Measurements from ENCODE around the gene DHX8.
"Not testable (repeated sequence)": the region's sequence is repeated elsewhere in the genome, so short reads cannot be mapped to it uniquely, and the experiment has no call there.

Gene DHX8

DNA sequence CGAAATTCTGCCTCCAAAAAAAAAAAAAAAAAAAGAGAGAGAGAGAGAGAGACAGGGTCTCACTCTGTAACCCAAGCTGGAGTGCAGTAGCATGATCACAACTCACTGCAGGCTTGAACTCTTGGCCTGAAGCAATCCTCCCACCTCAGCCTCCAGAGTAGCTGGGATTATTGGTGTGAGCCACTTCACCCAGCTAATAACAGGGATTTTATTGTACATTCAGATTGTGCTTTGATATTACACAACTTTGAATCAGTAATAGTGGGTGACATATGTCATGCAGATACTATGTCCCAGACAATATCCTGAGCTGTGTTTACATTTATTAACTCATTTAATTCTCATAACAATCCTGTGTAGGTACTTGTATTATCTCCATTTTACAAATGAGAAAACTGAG lies 19.7 kb upstream of the DHX8 start:
- H3K9ac ChIP-seq (ENCODE audit: low read length), result no peak overlapping the region
- no peaks in the 10 kb centered on the region for H3K27me3 ChIP-seq (ENCODE audit: control insufficient read depth, insufficient read depth, low read length)
- no peaks in the 10 kb centered on the region for H3K4me1 ChIP-seq (ENCODE audit: control insufficient read depth, insufficient read depth, low read length)
- no peaks in the 10 kb centered on the region for H3K36me3 ChIP-seq (ENCODE audit: control insufficient read depth, insufficient read depth, low read length)
- no peaks in the 10 kb centered on the region for H3K9me3 ChIP-seq (ENCODE audit: control insufficient read depth, low read length)
- H3K4me3 ChIP-seq (ENCODE audit: low read length), result no peak overlapping the region

DNA sequence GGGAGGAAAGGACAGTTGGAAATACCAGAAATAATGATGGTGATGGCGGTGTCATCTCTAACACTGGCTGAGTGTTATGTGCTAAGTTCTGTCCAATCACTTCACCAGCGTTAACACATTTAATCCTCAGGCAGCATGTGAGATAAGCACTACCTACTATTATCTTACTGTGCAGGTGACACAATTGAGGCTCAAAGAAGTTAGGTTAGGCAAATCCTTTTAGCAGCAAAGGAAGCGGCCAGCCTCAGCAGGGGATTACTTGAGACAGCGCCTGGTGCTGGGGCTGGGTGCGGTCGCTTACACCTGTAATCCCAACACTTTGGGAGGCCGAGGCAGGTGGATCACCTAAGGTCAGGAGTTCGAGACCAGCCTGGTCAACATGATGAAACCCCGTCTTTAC lies 18.7 kb upstream of the DHX8 start:
- H3K4me3 ChIP-seq (ENCODE audit: low read length), result no peak overlapping the region

DNA sequence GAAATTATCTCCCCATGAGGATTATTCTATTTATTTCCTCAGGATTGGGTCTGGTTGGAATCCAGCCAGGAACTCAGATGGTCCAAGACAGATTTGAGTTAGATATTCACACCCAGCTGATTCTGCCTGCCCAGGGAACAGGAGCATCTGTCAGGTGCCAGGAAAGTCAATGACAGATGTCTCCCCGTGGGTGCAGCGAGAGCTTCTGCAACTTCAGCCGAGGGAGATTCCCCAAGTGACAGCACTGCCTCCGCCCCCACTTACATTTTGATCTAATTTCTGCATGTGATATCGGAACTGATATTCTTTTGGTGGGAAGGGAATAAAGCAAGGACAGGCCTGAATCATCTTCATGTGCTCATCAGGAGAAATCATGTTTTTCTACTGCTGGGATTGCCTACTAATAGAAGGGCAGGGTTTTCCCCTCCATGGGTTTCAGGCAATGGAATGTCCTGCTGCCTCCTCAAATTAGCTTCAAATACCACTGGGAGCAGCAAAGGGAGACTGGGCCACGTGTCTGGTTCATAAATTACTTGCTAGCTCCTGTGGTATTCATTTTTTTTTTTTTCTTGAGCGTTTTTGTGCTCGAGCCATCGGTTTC lies 15.7 kb upstream of the DHX8 start:
- Histone ChIP-seq H3K27me3 (ENCODE audit: control insufficient read depth, insufficient read depth, low read length) (no peaks in the 10 kb centered on the region), H3K36me3 (ENCODE audit: control insufficient read depth, insufficient read depth, low read length) (no peaks in the 10 kb centered on the region), H3K4me1 (ENCODE audit: control insufficient read depth, insufficient read depth, low read length) (no peaks in the 10 kb centered on the region), H3K4me3 (ENCODE audit: low read length) (no peak overlapping the region), H3K9me3 (ENCODE audit: control insufficient read depth, low read length) (no peaks in the 10 kb centered on the region), H3K9ac (ENCODE audit: low read length) (no peak overlapping the region)

More for the DNA sequence above, 18.7 kb upstream of the DHX8 start:
- no peak overlapping the region for H3K9ac ChIP-seq (ENCODE audit: low read length)
- no peaks in the 10 kb centered on the region for H3K4me1 ChIP-seq (ENCODE audit: control insufficient read depth, insufficient read depth, low read length)
- H3K36me3 ChIP-seq (ENCODE audit: control insufficient read depth, insufficient read depth, low read length), result no peaks in the 10 kb centered on the region
- no peaks in the 10 kb centered on the region for H3K27me3 ChIP-seq (ENCODE audit: control insufficient read depth, insufficient read depth, low read length)
- no peaks in the 10 kb centered on the region for H3K9me3 ChIP-seq (ENCODE audit: control insufficient read depth, low read length)

DNA sequence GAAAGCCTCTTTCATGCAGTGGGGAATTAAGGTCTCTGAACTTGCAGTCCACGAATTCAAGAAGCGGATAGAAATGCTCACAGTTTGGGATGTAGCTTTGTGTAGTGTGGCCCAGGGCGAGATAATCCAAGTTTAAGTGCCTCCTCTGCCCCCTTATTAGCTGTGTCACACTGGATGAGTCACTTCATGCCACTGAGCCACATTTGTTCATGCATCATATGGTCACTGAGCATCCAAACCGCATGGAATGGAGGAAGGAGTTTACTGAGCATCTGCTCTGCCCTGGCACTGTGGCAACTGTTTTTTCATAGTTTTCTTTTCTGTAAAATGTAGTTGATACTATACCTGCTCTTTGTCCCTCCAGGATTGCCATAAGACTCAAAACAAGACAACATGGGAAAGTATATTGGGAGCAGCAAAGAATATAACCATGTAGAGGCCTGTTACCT lies 15.1 kb upstream of the DHX8 start:
- Histone ChIP-seq H3K36me3 (ENCODE audit: control insufficient read depth, insufficient read depth, low read length) (no peaks in the 10 kb centered on the region), H3K9me3 (ENCODE audit: control insufficient read depth, low read length) (no peaks in the 10 kb centered on the region), H3K4me1 (ENCODE audit: control insufficient read depth, insufficient read depth, low read length) (no peaks in the 10 kb centered on the region), H3K9ac (ENCODE audit: low read length) (no peak overlapping the region), H3K27me3 (ENCODE audit: control insufficient read depth, insufficient read depth, low read length) (no peaks in the 10 kb centered on the region), H3K4me3 (ENCODE audit: low read length) (no peak overlapping the region)

DNA sequence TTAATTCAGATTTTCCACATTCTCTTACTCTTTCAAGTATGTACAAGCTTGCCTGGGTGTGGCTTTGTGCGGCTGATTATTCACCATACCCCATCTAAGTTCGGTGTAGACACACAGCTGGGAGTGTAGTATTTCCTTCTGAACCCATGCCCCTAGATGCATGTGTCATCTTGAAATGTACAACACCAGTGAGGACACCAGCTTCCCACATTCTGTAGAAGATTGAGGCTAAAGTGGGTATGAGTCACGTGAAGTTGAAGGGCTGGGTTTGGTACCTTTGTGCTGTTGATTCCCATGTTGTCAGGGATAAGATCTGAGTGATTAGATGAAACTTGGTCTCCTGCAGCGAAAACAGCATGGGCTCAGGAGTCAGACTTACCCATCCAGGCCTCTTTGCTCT lies 14.6 kb upstream of the DHX8 start:
- Histone ChIP-seq H3K9ac (ENCODE audit: low read length) (no peak overlapping the region), H3K9me3 (ENCODE audit: control insufficient read depth, low read length) (no peaks in the 10 kb centered on the region), H3K36me3 (ENCODE audit: control insufficient read depth, insufficient read depth, low read length) (no peaks in the 10 kb centered on the region), H3K27me3 (ENCODE audit: control insufficient read depth, insufficient read depth, low read length) (no peaks in the 10 kb centered on the region), H3K4me3 (ENCODE audit: low read length) (no peak overlapping the region), H3K4me1 (ENCODE audit: control insufficient read depth, insufficient read depth, low read length) (no peaks in the 10 kb centered on the region)

DNA sequence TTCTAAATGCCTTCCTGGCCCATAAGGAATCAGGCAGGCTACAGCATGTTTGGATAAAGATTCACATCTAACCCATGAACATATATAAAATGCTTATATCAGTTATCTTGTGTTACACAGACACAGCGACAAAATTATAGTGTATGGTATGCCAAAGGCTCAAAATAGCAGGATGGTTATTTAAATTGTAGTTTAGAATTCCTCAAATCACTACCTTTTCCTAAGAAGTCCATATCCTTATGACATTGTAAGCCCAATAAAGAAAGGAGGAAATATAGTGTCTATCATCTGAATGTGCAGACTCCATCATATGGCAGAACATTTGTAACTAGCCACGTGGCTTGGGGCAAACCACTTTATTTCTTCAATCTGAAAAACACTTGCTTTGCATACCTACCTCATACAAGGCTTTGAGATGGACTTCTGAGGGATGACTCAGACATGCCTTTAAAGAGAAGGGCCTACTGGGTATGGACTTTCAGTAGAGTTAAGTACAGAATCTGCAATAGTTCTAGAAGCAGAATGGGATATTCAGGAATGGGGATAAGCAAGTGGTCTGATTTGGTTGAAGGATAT lies 12.1 kb upstream of the DHX8 start:
- Histone ChIP-seq H3K9ac (ENCODE audit: low read length) (no peak overlapping the region), H3K27me3 (ENCODE audit: control insufficient read depth, insufficient read depth, low read length) (no peaks in the 10 kb centered on the region), H3K9me3 (ENCODE audit: control insufficient read depth, low read length) (no peaks in the 10 kb centered on the region), H3K4me3 (ENCODE audit: low read length) (no peak overlapping the region), H3K4me1 (ENCODE audit: control insufficient read depth, insufficient read depth, low read length) (no peaks in the 10 kb centered on the region), H3K36me3 (ENCODE audit: control insufficient read depth, insufficient read depth, low read length) (no peaks in the 10 kb centered on the region)

DNA sequence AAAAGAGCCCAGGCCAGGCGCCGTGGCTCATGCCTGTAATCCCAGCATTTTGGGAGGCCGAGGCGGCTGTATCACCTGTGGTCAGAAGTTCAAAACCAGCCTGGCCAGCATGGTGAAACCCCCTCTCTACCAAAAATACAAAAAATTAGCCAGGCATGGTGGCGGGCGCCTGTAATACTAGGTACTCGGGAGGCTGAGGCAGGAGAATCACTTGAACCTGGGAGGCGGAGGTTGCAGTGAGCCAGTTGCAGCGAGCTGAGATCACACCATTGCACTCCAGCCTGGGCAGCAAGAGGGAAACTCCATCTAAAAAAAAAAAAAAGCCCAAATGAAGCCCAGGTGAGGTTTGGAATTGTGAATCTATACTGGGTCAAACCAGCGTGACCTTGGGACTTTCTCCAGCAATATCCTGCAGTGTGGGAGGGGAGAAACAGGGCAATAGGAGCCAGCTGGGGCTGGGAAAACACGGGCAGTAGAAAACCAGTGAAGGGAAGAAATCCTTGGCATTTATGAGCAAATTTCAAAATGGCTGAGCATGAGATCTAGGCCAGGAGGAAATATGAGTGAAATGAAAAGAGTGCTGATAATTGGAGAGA lies 8.2 kb upstream of the DHX8 start:
- Histone ChIP-seq H3K4me1 (ENCODE audit: control insufficient read depth, insufficient read depth, low read length) (no peaks in the 10 kb centered on the region), H3K9me3 (ENCODE audit: control insufficient read depth, low read length) (no peaks in the 10 kb centered on the region), H3K36me3 (ENCODE audit: control insufficient read depth, insufficient read depth, low read length) (no peaks in the 10 kb centered on the region), H3K27me3 (ENCODE audit: control insufficient read depth, insufficient read depth, low read length) (no peaks in the 10 kb centered on the region), H3K4me3 (ENCODE audit: low read length) (no peak overlapping the region), H3K9ac (ENCODE audit: low read length) (no peak overlapping the region)

DNA sequence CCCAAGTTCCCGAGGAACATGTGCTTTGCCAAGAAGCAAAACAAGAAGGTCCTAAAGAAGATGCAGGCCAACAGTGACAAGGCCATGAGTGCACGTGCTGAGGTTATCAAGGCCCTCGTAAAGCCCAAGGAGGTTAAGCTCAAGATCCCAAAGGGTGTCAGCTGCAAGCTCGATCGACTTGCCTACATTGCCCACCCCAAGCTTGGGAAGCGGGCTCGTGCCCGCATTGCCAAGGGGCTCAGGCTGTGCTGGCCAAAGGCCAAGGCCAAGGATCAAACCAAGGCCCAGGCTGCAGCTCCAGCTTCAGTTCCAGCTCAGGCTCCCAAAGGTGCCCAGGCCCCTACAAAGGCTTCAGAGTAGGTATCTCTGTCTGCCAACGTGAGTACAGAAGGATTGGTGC lies 7.5 kb upstream of the DHX8 start:
- H3K36me3 ChIP-seq (ENCODE audit: control insufficient read depth, insufficient read depth, low read length); H3K9ac ChIP-seq (ENCODE audit: low read length); H3K27me3 ChIP-seq (ENCODE audit: control insufficient read depth, insufficient read depth, low read length); H3K4me3 ChIP-seq (ENCODE audit: low read length); H3K4me1 ChIP-seq (ENCODE audit: control insufficient read depth, insufficient read depth, low read length); H3K9me3 ChIP-seq (ENCODE audit: control insufficient read depth, low read length): not testable (repeated sequence)

DNA sequence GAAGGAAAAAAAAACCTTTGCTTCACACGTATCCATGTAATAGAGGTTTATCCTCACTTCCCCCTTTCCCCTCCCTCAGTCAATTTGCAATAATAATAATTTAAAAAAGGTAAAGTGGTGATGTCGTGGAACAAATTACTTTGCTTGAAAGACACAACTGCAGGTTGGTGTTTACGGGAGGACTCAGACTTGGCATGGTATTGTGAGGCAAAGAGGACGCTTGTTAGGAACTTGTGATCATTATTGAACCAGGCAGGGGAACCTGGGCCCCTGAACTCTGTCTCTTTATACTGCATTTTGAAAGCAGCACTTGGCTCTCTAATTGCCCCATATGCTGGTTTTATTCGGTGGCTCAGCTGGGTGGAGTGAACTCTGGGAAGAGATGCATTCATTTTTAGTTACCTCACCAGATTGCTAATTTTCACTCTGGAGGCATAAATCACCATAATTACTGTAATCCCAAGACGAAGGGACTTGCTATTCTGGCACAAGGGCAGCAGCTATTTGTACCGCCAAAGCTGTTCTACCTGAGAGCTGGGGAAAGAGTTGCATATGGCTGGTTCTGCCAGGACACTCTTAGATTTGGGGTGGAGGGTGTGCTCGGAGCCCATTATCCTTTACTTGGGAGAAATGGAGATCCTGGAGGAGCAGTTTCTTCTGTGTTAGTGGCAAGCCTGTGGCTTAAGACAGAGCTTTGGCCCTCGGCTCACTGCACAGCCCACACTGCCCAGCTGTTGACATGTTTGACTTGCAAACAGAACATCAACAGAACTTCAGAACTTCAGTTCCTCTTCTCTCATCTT lies 5.7 kb upstream of the DHX8 start:
- Histone ChIP-seq H3K9ac (ENCODE audit: low read length) (no peak overlapping the region), H3K36me3 (ENCODE audit: control insufficient read depth, insufficient read depth, low read length) (no peaks in the 10 kb centered on the region), H3K4me3 (ENCODE audit: low read length) (no peak overlapping the region), H3K4me1 (ENCODE audit: control insufficient read depth, insufficient read depth, low read length) (no peaks in the 10 kb centered on the region), H3K9me3 (ENCODE audit: control insufficient read depth, low read length) (no peaks in the 10 kb centered on the region), H3K27me3 (ENCODE audit: control insufficient read depth, insufficient read depth, low read length) (no peaks in the 10 kb centered on the region)

DNA sequence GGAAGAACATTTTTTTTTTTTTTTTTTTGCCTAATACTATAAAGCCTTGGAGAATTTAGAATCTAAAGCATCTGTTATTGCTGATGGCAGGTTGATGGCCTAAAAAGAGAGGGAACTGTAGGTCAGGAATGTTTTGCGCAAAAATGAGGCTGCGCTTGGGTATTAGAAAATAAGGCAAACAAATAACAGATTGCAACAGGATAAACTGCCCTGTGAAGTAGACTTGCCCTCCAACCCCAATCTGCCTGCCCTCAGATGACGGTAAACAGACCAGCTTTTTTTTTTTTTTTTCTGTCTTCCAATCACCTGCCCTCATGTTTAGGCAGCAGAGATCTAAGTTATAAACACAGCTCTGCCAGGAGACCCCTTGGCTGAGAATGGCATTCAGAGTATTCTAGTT lies 3.8 kb upstream of the DHX8 start:
- peaks cover under 1% of the 10 kb centered on the region for H3K4me1 ChIP-seq (ENCODE audit: control insufficient read depth, insufficient read depth, low read length)
- no peaks in the 10 kb centered on the region for H3K36me3 ChIP-seq (ENCODE audit: control insufficient read depth, insufficient read depth, low read length)
- H3K4me3 ChIP-seq (ENCODE audit: low read length), result no peak overlapping the region
- H3K9ac ChIP-seq (ENCODE audit: low read length), result no peak overlapping the region
- no peaks in the 10 kb centered on the region for H3K27me3 ChIP-seq (ENCODE audit: control insufficient read depth, insufficient read depth, low read length)
- H3K9me3 ChIP-seq (ENCODE audit: control insufficient read depth, low read length), result no peaks in the 10 kb centered on the region

DNA sequence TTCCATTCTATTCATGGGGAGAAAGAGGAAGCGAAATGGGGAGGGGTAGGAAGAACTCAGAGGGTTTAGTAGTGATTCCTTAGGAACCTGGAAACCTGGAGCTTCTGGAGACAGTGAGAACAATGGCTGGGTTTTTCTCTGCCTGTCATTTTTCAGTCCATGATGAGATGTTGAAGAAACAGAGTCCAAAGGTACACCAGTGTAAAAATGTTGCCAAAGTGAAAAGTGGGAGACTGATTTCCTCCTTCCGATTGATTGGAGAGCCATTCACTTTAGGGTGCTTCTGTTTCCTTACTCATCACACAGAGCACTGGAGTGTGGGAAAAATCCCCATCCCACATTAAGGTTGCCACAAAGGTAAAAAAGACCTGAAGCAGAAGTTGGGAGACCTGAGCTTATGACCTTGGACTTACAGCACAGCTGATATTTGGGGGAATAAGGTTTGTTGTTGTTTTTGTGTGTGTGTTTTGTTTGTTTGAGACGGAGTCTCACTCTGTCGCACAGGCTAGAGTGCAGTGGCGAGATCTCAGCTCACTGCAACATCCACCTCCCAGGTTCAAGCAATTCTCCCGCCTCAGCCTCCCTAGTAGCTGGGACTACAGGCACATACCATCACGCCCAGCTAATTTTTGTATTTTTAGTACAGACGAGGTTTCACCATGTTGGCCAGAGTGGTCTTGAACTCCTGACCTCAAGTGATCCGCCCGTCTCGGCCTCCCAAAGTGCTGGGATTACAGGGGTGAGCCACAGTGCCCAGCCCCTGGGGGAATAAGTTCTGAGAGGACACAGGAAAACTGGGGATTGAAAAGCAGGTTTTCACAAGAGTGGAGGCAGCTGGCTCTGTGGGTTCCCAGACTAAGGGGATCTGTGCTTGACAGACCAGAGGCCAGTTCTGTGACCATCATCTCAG lies 1.4 kb upstream of the DHX8 start:
- H3K4me3 ChIP-seq (ENCODE audit: low read length), result no peak overlapping the region
- no peak overlapping the region for H3K9ac ChIP-seq (ENCODE audit: low read length)
- peaks cover 8% of the 10 kb centered on the region for H3K4me1 ChIP-seq (ENCODE audit: control insufficient read depth, insufficient read depth, low read length)
- no peaks in the 10 kb centered on the region for H3K36me3 ChIP-seq (ENCODE audit: control insufficient read depth, insufficient read depth, low read length)
- no peaks in the 10 kb centered on the region for H3K27me3 ChIP-seq (ENCODE audit: control insufficient read depth, insufficient read depth, low read length)
- no peaks in the 10 kb centered on the region for H3K9me3 ChIP-seq (ENCODE audit: control insufficient read depth, low read length)

All from mucosa of stomach (tissue), 1 donor.